HepG2 (cell line): ENCODE measurements around the gene NXN. TPM values are rescaled to one million over a fixed set of nuclear protein-coding genes. Genes with fewer than 3 reads are reported as not detected.

Experiments
- ARID3A ChIP-seq: IDR thresholded peaks from 2 replicates; pipeline ENCODE4 v1.6.1; 2012; ENCODE audit warnings: low read depth, low read length, improper control_type of control experiment
- ASH2L ChIP-seq: fragments of 300-600, 200-600 bp; sonication (generic); IDR thresholded peaks from 2 replicates; pipeline ENCODE4 v1.7.0; 2017; ENCODE audit warnings: low read depth, mild to moderate bottlenecking, moderate library complexity, mixed read lengths, low read length; ENCODE audit not compliant: insufficient read length
- CHD2 ChIP-seq: IDR thresholded peaks from 2 replicates; pipeline ENCODE4 v1.6.1; 2011; ENCODE audit warnings: low read depth, low read length, improper control_type of control experiment
- ELF4 ChIP-seq: sonication (generic); formaldehyde crosslinking; IDR thresholded peaks from 2 replicates; pipeline ENCODE4 v1.5.0; 2020; ENCODE audit warnings: missing genetic modification reagents, mild to moderate bottlenecking, moderate library complexity, borderline replicate concordance
- MNT ChIP-seq: fragments of 450-650 bp; IDR thresholded peaks from 2 replicates; pipeline ENCODE4 v1.6.1; 2016
- NR2F6 ChIP-seq, 2 experiments: IDR thresholded peaks; 2 replicates each; pipeline ENCODE4 v1.6.1; 2016; ENCODE audit warnings: antibody characterized with exemption in 1 of 2, mild to moderate bottlenecking in 1 of 2
- PITX1 ChIP-seq: sonication (generic); formaldehyde crosslinking; IDR thresholded peaks from 2 replicates; pipeline ENCODE4 v1.5.1; 2020; ENCODE audit warnings: mild to moderate bottlenecking, missing genetic modification reagents
- PRMT3 ChIP-seq: sonication (generic); formaldehyde crosslinking; IDR thresholded peaks from 2 replicates; pipeline ENCODE4 v1.8.1; 2022; ENCODE audit warnings: low read depth, mild to moderate bottlenecking, moderate library complexity, missing genetic modification reagents, borderline replicate concordance
- RXRA ChIP-seq: sonication (generic); formaldehyde crosslinking; IDR thresholded peaks from 2 replicates; pipeline ENCODE4 v1.5.1; 2020; ENCODE audit warnings: missing genetic modification reagents
- TIGD3 ChIP-seq: sonication (generic); formaldehyde crosslinking; IDR thresholded peaks from 2 replicates; pipeline ENCODE4 v1.5.1; 2020; ENCODE audit warnings: mild to moderate bottlenecking, missing genetic modification reagents, borderline replicate concordance
- U2AF1 ChIP-seq: fragments of 200-400 bp; formaldehyde crosslinking; optimal IDR thresholded peaks from 2 replicates; pipeline ENCODE3; 2017; ENCODE audit warnings: mild to moderate bottlenecking, low read depth, low read length
- ZBTB42 ChIP-seq: sonication (generic); formaldehyde crosslinking; IDR thresholded peaks from 2 replicates; pipeline ENCODE4 v1.5.0; 2020; ENCODE audit warnings: mild to moderate bottlenecking, missing genetic modification reagents
- ZHX2 ChIP-seq, 2 experiments: sonication (generic) in 1 of 2; formaldehyde crosslinking in 1 of 2; IDR thresholded peaks; 2 replicates each; pipeline versions ENCODE4 v1.6.1 to v1.9.0; 2014 to 2022; ENCODE audit warnings: antibody characterized with exemption in 1 of 2, borderline replicate concordance in 1 of 2, inconsistent platforms in 1 of 2, low read depth in 1 of 2, missing genetic modification reagents in 1 of 2
- ZMYM2 ChIP-seq: sonication (generic); formaldehyde crosslinking; IDR thresholded peaks from 2 replicates; pipeline ENCODE4 v1.8.0; 2022; ENCODE audit warnings: mild to moderate bottlenecking, missing genetic modification reagents
- ZNF10 ChIP-seq: sonication (generic); formaldehyde crosslinking; IDR thresholded peaks from 2 replicates; pipeline ENCODE4 v1.4.0; 2020; ENCODE audit warnings: mild to moderate bottlenecking, low read depth, missing genetic modification reagents, borderline replicate concordance
- ZNF547 ChIP-seq: sonication (generic); formaldehyde crosslinking; IDR thresholded peaks from 2 replicates; pipeline ENCODE4 v1.5.1; 2020; ENCODE audit warnings: mild to moderate bottlenecking, missing genetic modification reagents
- ZNF580 ChIP-seq: IDR thresholded peaks from 2 replicates; pipeline ENCODE4 v1.6.1; 2016; ENCODE audit warnings: low read depth, borderline replicate concordance
- ZNF720 ChIP-seq: sonication (generic); formaldehyde crosslinking; IDR thresholded peaks from 2 replicates; pipeline ENCODE4 v1.4.0; 2020; ENCODE audit warnings: missing genetic modification reagents
- ZNF737 ChIP-seq: sonication (generic); formaldehyde crosslinking; IDR thresholded peaks from 2 replicates; pipeline ENCODE4 v1.5.0; 2020; ENCODE audit warnings: missing genetic modification reagents, mild to moderate bottlenecking, borderline replicate concordance
- polyA plus RNA-seq, 8 experiments: library from polyadenylated mRNA; depleted of rRNA in 3 of 8; stranded (reverse) in 7 of 8; unstranded in 1 of 8; fragments of >200 nt; fragmentation: Illumina TruSeq in 4 of 8; extraction: Trizol in 4 of 8; gene quantifications; 2 replicates each; pipeline versions ENCODE4 v1.2.1 to v1.2.3, GENCODE V29; 2011 to 2016; ENCODE audit warnings: low read depth in 4 of 8, missing spikeins in 1 of 8, mixed read lengths in 1 of 8; ENCODE audit not compliant: insufficient read depth in 1 of 8
- total RNA-seq, 5 experiments: library from RNA; depleted of rRNA; stranded (reverse); fragments of >200 nt; fragmentation: Illumina TruSeq; extraction: Trizol; gene quantifications; 2 replicates each; pipeline ENCODE4 v1.2.3, GENCODE V29; 2016; ENCODE audit warnings: low read depth in 1 of 5

The NXN gene
- total and polyA plus RNA-seq, 2 of the 13 experiments (the other 11 are each of a cell fraction or from before 2014, with no cell fraction given) = 22.2 to 24.3 TPM

GRCh38 chr17:930258-930657 lies 49.3 kb downstream of the NXN start (continued):
- TF ChIP-seq ELF4 (CRISPR knock-in tag) (no peak), U2AF1 (no peak), ZNF580 (CRISPR knock-in tag) (peak; percentile 87; the same call in 1 of the 2 replicates), MNT (peak; percentile 59), PRMT3 (CRISPR knock-in tag) (no peak), ZNF737 (CRISPR knock-in tag) (no peak), CHD2 (no peak), ZBTB42 (CRISPR knock-in tag) (no peak), ZHX2 (IDR thresholded peaks at IDR 0.05; ENCODE audit: low read depth) (no peak), ZHX2 (CRISPR knock-in tag; IDR thresholded peaks at IDR 0.05; ENCODE audit: borderline replicate concordance) (no peak), RXRA (CRISPR knock-in tag) (peak; percentile 87; the same call in 1 of the 2 replicates), NR2F6 (IDR thresholded peaks at IDR 0.05) (peak; percentile 88), NR2F6 (CRISPR knock-in tag; IDR thresholded peaks at IDR 0.05) (peak; percentile 91), ASH2L (peak; percentile 77), ZNF720 (CRISPR knock-in tag) (no peak), ARID3A (peak; percentile 82), ZMYM2 (no peak), ZNF547 (CRISPR knock-in tag) (no peak), PITX1 (CRISPR knock-in tag) (peak; percentile 93), TIGD3 (CRISPR knock-in tag) (no peak), ZNF10 (no peak)
